H9 (cell line): ENCODE results near the gene CYP2U1. TPM values are rescaled to one million over a fixed set of nuclear protein-coding genes. Genes with fewer than 3 reads are reported as not detected.

Experiments
- DNase-seq: peaks from one replicate; pipeline ENCODE4 v3.0.0-alpha.2; 2017
- H2AFZ ChIP-seq: one replicate; pipeline ENCODE4 v1.6.1; 2013; ENCODE audit warnings: mild to moderate bottlenecking, low read length, control low read depth, moderate library complexity
- H2AK5ac ChIP-seq: 2 replicates; pipeline ENCODE4 v1.6.1; 2013; ENCODE audit warnings: low read length, control low read depth, mixed read lengths; ENCODE audit not compliant: insufficient read length
- H2BK120ac ChIP-seq: one replicate; pipeline ENCODE4 v1.6.1; 2013; ENCODE audit warnings: low read depth, mild to moderate bottlenecking, low read length, control low read depth, inconsistent platforms; ENCODE audit not compliant: poor library complexity, severe bottlenecking
- H2BK12ac ChIP-seq: 2 replicates; pipeline ENCODE4 v1.6.1; 2013; ENCODE audit warnings: low read length, control low read depth, mixed read lengths, low read depth; ENCODE audit not compliant: insufficient read length
- H2BK15ac ChIP-seq: 2 replicates; pipeline ENCODE4 v1.6.1; 2013; ENCODE audit warnings: low read depth, low read length, control low read depth
- H2BK20ac ChIP-seq: one replicate; pipeline ENCODE4 v1.6.1; 2013; ENCODE audit warnings: low read depth, mild to moderate bottlenecking, low read length, control low read depth, inconsistent platforms; ENCODE audit not compliant: poor library complexity, severe bottlenecking
- H2BK5ac ChIP-seq: 2 replicates; pipeline ENCODE4 v1.6.1; 2013; ENCODE audit warnings: low read length, control low read depth, mixed read lengths; ENCODE audit not compliant: insufficient read length
- H3K14ac ChIP-seq: 2 replicates; pipeline ENCODE4 v1.6.1; 2013; ENCODE audit warnings: low read length, control low read depth; ENCODE audit not compliant: insufficient read depth
- H3K18ac ChIP-seq: 2 replicates; pipeline ENCODE4 v1.6.1; 2013; ENCODE audit warnings: low read depth, mild to moderate bottlenecking, mixed read lengths, low read length, control low read depth; ENCODE audit not compliant: insufficient read length
- H3K23ac ChIP-seq: 2 replicates; pipeline ENCODE4 v1.6.1; 2013; ENCODE audit warnings: low read length, control low read depth, mixed read lengths, low read depth; ENCODE audit not compliant: insufficient read length
- H3K23me2 ChIP-seq: 2 replicates; pipeline ENCODE4 v1.6.1; 2013; ENCODE audit warnings: low read depth, mild to moderate bottlenecking, mixed read lengths, low read length, control low read depth; ENCODE audit not compliant: insufficient read length, poor library complexity, severe bottlenecking
- H3K27ac ChIP-seq: 2 replicates; pipeline ENCODE4 v1.5.1; 2013; ENCODE audit warnings: low read length, control low read depth, mixed read lengths, low read depth; ENCODE audit not compliant: insufficient read length
- H3K27me3 ChIP-seq: 2 replicates; pipeline ENCODE4 v1.6.1; 2013; ENCODE audit warnings: low read length, control low read depth, inconsistent platforms; ENCODE audit not compliant: insufficient read depth
- H3K4ac ChIP-seq: 2 replicates; pipeline ENCODE4 v1.6.1; 2013; ENCODE audit warnings: low read depth, mild to moderate bottlenecking, control low read depth, inconsistent platforms, low read length, moderate library complexity
- H3K4me1 ChIP-seq: 2 replicates; pipeline ENCODE4 v1.6.1; 2013; ENCODE audit warnings: low read length, control low read depth, inconsistent platforms; ENCODE audit not compliant: insufficient read depth
- H3K4me2 ChIP-seq: 2 replicates; pipeline ENCODE4 v1.6.1; 2013; ENCODE audit warnings: low read length, control low read depth, mixed read lengths; ENCODE audit not compliant: insufficient read length, insufficient read depth
- H3K56ac ChIP-seq: 2 replicates; pipeline ENCODE4 v1.6.1; 2013; ENCODE audit warnings: low read depth, mild to moderate bottlenecking, mixed read lengths, low read length, control low read depth; ENCODE audit not compliant: insufficient read length
- H3K79me1 ChIP-seq: 2 replicates; pipeline ENCODE4 v1.6.1; 2013; ENCODE audit warnings: low read depth, mild to moderate bottlenecking, moderate library complexity, low read length, control low read depth, inconsistent platforms; ENCODE audit not compliant: insufficient read depth, poor library complexity, severe bottlenecking
- H3K79me2 ChIP-seq: 2 replicates; pipeline ENCODE4 v1.6.1; 2013; ENCODE audit warnings: low read length, control low read depth, inconsistent platforms; ENCODE audit not compliant: insufficient read depth
- H3K9ac ChIP-seq: 2 replicates; pipeline ENCODE4 v1.6.1; 2013; ENCODE audit warnings: low read length, control low read depth, mixed read lengths; ENCODE audit not compliant: insufficient read length; ENCODE audit errors: extremely low read depth
- H3K9me3 ChIP-seq: one replicate; pipeline ENCODE4 v1.6.1; 2013; ENCODE audit warnings: low read depth, low read length, inconsistent platforms; ENCODE audit not compliant: control insufficient read depth
- H3T11ph ChIP-seq: one replicate; pipeline ENCODE4 v1.6.1; 2013; ENCODE audit warnings: mild to moderate bottlenecking, low read length, control low read depth, inconsistent platforms
- H4K20me1 ChIP-seq: one replicate; pipeline ENCODE4 v1.6.1; 2013; ENCODE audit not compliant: control insufficient read depth, insufficient read length, insufficient read depth
- H4K5ac ChIP-seq: 2 replicates; pipeline ENCODE4 v1.6.1; 2013; ENCODE audit warnings: low read depth, mild to moderate bottlenecking, mixed read lengths, low read length, control low read depth; ENCODE audit not compliant: insufficient read length
- H4K8ac ChIP-seq: replicated peaks from 2 replicates; pipeline ENCODE4 v1.6.1; 2013; ENCODE audit warnings: low read length, control low read depth, mixed read lengths, low read depth; ENCODE audit not compliant: insufficient read length
- H4K91ac ChIP-seq: 2 replicates; pipeline ENCODE4 v1.6.1; 2013; ENCODE audit warnings: low read depth, mild to moderate bottlenecking, moderate library complexity, mixed read lengths, low read length, control low read depth; ENCODE audit not compliant: insufficient read length
- H3K27ac Mint-ChIP-seq, 3 experiments: 2 replicates in 2 of 3; 3 replicates in 1 of 3; pipeline ENCODE4 v1.8.0; 2020 to 2021; ENCODE audit warnings: mixed read lengths in 3 of 3, mild to moderate bottlenecking in 1 of 3, moderate library complexity in 1 of 3
- H3K27me3 Mint-ChIP-seq: 2 replicates; pipeline ENCODE4 v1.8.0; 2021; ENCODE audit warnings: low read depth, mild to moderate bottlenecking, moderate library complexity, mixed read lengths
- H3K36me3 Mint-ChIP-seq, 3 experiments: 2 replicates in 2 of 3; 3 replicates in 1 of 3; pipeline ENCODE4 v1.8.0; 2020 to 2021; ENCODE audit warnings: low read depth in 3 of 3, mixed read lengths in 3 of 3; ENCODE audit not compliant: insufficient read depth in 1 of 3
- H3K4me1 Mint-ChIP-seq, 2 experiments: 2 replicates each; pipeline ENCODE4 v1.8.0; 2020; ENCODE audit warnings: mixed read lengths in 2 of 2
- H3K4me3 Mint-ChIP-seq, 2 experiments: 2 replicates in 1 of 2; 3 replicates in 1 of 2; pipeline ENCODE4 v1.8.0; 2020 to 2021; ENCODE audit warnings: mild to moderate bottlenecking in 2 of 2, mixed read lengths in 2 of 2, moderate library complexity in 1 of 2
- H3K9me3 Mint-ChIP-seq, 2 experiments: 2 replicates in 1 of 2; 3 replicates in 1 of 2; pipeline ENCODE4 v1.8.0; 2020; ENCODE audit warnings: mild to moderate bottlenecking in 2 of 2, mixed read lengths in 2 of 2, moderate library complexity in 1 of 2
- CTCF ChIP-seq: fragments of 200-600 bp; sonication (generic); conservative IDR thresholded peaks from 3 replicates; pipeline ENCODE4 v1.8.0; 2021; ENCODE audit warnings: antibody characterized with exemption, mild to moderate bottlenecking
- WGBS: extraction: QIAGEN DNeasy Blood & Tissue Kit; methylation state at CpG from one replicate; pipeline ENCODE4 v1.1.7; 2013; ENCODE audit warnings: missing lambda C conversion rate, low lambda C conversion rate, mixed read lengths; ENCODE audit not compliant: insufficient read length; ENCODE audit errors: extremely low coverage; 5-methylcytosine and 5-hydroxymethylcytosine counted together
- total RNA-seq: library from RNA; stranded (reverse); gene quantifications from 2 replicates; pipeline ENCODE4 v1.2.1, GENCODE V29; 2021

The CYP2U1 gene
- total RNA-seq, 1 experiment from 2014 or later, result 9.6 TPM

GRCh38 chr4:107945809-107946208 is 14.5 kb downstream of the CYP2U1 start:
- no peak overlapping the region for H2BK5ac ChIP-seq
- no peak overlapping the region for H2AK5ac ChIP-seq
- Mint-ChIP-seq H3K27ac (no peak overlapping the region), H3K9me3 (no peaks in the 10 kb centered on the region), H3K4me1 (no peaks in the 10 kb centered on the region), H3K4me3 (no peak overlapping the region), H3K27me3 (no peaks in the 10 kb centered on the region), H3K36me3 (peaks cover 7 to 47% (median 23%) of the 10 kb centered on the region in 3 experiments; a peak in 5 of 7 replicates)
- no peak overlapping the region for H3K4ac ChIP-seq
- H3K79me1 ChIP-seq, result no peaks in the 10 kb centered on the region
- H2AFZ ChIP-seq, result no peak overlapping the region
- H4K91ac ChIP-seq, result no peak overlapping the region
- H2BK12ac ChIP-seq, result no peak overlapping the region
- H3K79me2 ChIP-seq, result no peaks in the 10 kb centered on the region
- H3K9me3 ChIP-seq, result no peaks in the 10 kb centered on the region
- H2BK20ac ChIP-seq, result no peak overlapping the region
- H3T11ph ChIP-seq, result no peak overlapping the region
- WGBS, result no CpG with 5 or more reads among the region's 3 CpGs
- H3K9ac ChIP-seq, result no peak overlapping the region
- no peak for DNase-seq
- no peak overlapping the region for H3K56ac ChIP-seq
- no peak overlapping the region for H2BK120ac ChIP-seq
- no peak overlapping the region for H3K23ac ChIP-seq
- H4K20me1 ChIP-seq, result no peaks in the 10 kb centered on the region
- H2BK15ac ChIP-seq, result no peak overlapping the region
- H3K4me2 ChIP-seq, result no peak overlapping the region
- H3K23me2 ChIP-seq, result no peaks in the 10 kb centered on the region
- H4K8ac ChIP-seq, result no peak overlapping the region
- H3K27ac ChIP-seq, result no peak overlapping the region
- TF ChIP-seq CTCF, result no peak
- no peak overlapping the region for H4K5ac ChIP-seq
- H3K4me1 ChIP-seq, result no peaks in the 10 kb centered on the region
- H3K27me3 ChIP-seq, result no peaks in the 10 kb centered on the region
- H3K14ac ChIP-seq, result no peak overlapping the region
- no peak overlapping the region for H3K18ac ChIP-seq
